TTC549 (cell line): ENCODE results near the gene ACSF2.
A peak's percentile ranks its signal among the peaks of the same experiment; 100 is the strongest.
"Not testable (repeated sequence)": the region's sequence is repeated elsewhere in the genome, so short reads cannot be mapped to it uniquely, and the experiment has no call there.

ENCODE experiments used
- FAIRE-seq: peaks from 2 replicates; lab custom pipeline; 2012; peaks lifted over from hg19 to GRCh38; lab: Jason Lieb, UNC

Gene ACSF2

GRCh38 chr17:50464736-50465135 is 38.7 kb downstream of the ACSF2 start:
- FAIRE-seq: no peak

- no peak for FAIRE-seq
Measured at GRCh38 chr17:50465171-50465570, 39.2 kb downstream of the ACSF2 start.

GRCh38 chr17:50465635-50466034 is 39.6 kb downstream of the ACSF2 start:
- no peak for FAIRE-seq

- no peak for FAIRE-seq
Measured at GRCh38 chr17:50466371-50467113, 40.5 kb downstream of the ACSF2 start.

GRCh38 chr17:50467114-50467854 is 41.3 kb downstream of the ACSF2 start:
- no peak for FAIRE-seq

- no peak for FAIRE-seq
Measured at GRCh38 chr17:50467855-50468303, 41.9 kb downstream of the ACSF2 start.

GRCh38 chr17:50468304-50469207 is 42.5 kb downstream of the ACSF2 start, which contains the start of gene CHAD:
Gene CHAD, minus strand, starts transcription at chr17:50468880. Its CDS starts 67 bp downstream, at chr17:50468813.
- no peak for FAIRE-seq

- no peak for FAIRE-seq
Measured at GRCh38 chr17:50469208-50469605, 43.2 kb downstream of the ACSF2 start.

GRCh38 chr17:50469671-50470305 is 43.8 kb downstream of the ACSF2 start:
- FAIRE-seq: no peak

GRCh38 chr17:50470426-50470825 is 44.4 kb downstream of the ACSF2 start:
- no peak for FAIRE-seq

GRCh38 chr17:50471009-50471905 is 45.2 kb downstream of the ACSF2 start:
- FAIRE-seq: no peak

GRCh38 chr17:50472286-50472685 is 46.3 kb downstream of the ACSF2 start:
- FAIRE-seq: no peak

- peak; percentile 77 for FAIRE-seq
Measured at GRCh38 chr17:50472761-50473161, 46.7 kb downstream of the ACSF2 start.

GRCh38 chr17:50473901-50474300 is 47.9 kb downstream of the ACSF2 start:
- no peak for FAIRE-seq

- no peak for FAIRE-seq
Measured at GRCh38 chr17:50474523-50474922, 48.5 kb downstream of the ACSF2 start.

- FAIRE-seq: no peak
Measured at GRCh38 chr17:50475362-50475761, 49.3 kb downstream of the ACSF2 start.

GRCh38 chr17:50475775-50476544 is 49.9 kb downstream of the ACSF2 start:
- not testable (repeated sequence) for FAIRE-seq

- no peak for FAIRE-seq
Measured at GRCh38 chr17:50476545-50477315, 50.7 kb downstream of the ACSF2 start.

- FAIRE-seq: no peak
Measured at GRCh38 chr17:50477976-50478375, 52.0 kb downstream of the ACSF2 start.
